Mesothelial cell of epicardium (in vitro differentiated cells): ENCODE results near the gene RHOJ. TPM values are rescaled to one million over a fixed set of nuclear protein-coding genes. Genes with fewer than 3 reads are reported as not detected.
"Not testable (repeated sequence)": the region's sequence is repeated elsewhere in the genome, so short reads cannot be mapped to it uniquely, and the experiment has no call there.

ENCODE experiments used
- DNase-seq, 2 experiments: peaks; one replicate each; pipeline ENCODE4 v3.0.0; 2021; ENCODE audit warnings: low spot score in 2 of 2; ENCODE audit not compliant: unreplicated experiment in 2 of 2
- H3K27ac Mint-ChIP-seq: 2 replicates; pipeline ENCODE4 v1.8.0; 2021; ENCODE audit warnings: mixed read lengths
- H3K27me3 Mint-ChIP-seq: 2 replicates; pipeline ENCODE4 v1.8.0; 2021; ENCODE audit warnings: low read depth, mixed read lengths
- H3K36me3 Mint-ChIP-seq: 2 replicates; pipeline ENCODE4 v1.8.0; 2021; ENCODE audit warnings: mixed read lengths
- H3K4me1 Mint-ChIP-seq: 2 replicates; pipeline ENCODE4 v1.8.0; 2021; ENCODE audit warnings: mixed read lengths
- H3K4me3 Mint-ChIP-seq: 2 replicates; pipeline ENCODE4 v1.8.0; 2021; ENCODE audit warnings: mild to moderate bottlenecking, moderate library complexity, mixed read lengths
- H3K9me3 Mint-ChIP-seq: 2 replicates; pipeline ENCODE4 v1.8.0; 2021; ENCODE audit warnings: mixed read lengths
- total RNA-seq: library from RNA; stranded (reverse); gene quantifications from 3 replicates; pipeline ENCODE4 v1.2.1, GENCODE V29; 2021
- TF ChIP-seq, protein P1 (sequence below): fragments of 200-600 bp; sonication (generic); IDR thresholded peaks from one replicate; pipeline ENCODE4 v1.5.0; 2021; ENCODE audit warnings: antibody characterized with exemption; ENCODE audit not compliant: unreplicated experiment

RHOJ gene
- total RNA-seq, result 12.3 to 15.7 TPM (median 15.2 TPM) in 3 replicates

DNA sequence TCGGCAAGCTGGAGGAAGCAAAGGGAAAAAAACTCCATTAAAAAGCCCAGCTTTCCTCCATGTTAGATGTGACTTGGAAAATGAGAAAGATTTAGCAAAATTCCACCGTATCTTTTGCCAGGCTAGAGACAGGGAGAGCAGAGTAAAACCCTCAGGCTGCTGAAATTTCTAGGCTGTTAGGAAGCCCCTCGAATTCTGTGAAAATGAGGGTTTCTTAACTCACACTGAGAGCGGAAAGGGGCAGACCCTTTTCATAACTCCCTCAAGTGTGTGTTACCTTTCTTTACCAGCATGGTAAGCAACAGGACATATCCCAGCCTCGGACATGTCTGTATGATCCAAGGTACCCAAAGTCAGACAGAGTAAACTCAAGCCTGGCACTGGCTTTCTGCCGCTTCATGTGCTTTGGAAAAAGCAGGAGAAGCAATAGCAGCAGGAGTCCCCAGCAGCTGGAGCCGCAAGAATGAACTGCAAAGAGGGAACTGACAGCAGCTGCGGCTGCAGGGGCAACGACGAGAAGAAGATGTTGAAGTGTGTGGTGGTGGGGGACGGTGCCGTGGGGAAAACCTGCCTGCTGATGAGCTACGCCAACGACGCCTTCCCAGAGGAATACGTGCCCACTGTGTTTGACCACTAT is at the start of gene RHOJ:
TSS of gene RHOJ (plus strand) at position 37 of the 637 bp plus-strand sequence. CDS start at position 464, 427 bp downstream.
- TF ChIP-seq, protein P1, sequence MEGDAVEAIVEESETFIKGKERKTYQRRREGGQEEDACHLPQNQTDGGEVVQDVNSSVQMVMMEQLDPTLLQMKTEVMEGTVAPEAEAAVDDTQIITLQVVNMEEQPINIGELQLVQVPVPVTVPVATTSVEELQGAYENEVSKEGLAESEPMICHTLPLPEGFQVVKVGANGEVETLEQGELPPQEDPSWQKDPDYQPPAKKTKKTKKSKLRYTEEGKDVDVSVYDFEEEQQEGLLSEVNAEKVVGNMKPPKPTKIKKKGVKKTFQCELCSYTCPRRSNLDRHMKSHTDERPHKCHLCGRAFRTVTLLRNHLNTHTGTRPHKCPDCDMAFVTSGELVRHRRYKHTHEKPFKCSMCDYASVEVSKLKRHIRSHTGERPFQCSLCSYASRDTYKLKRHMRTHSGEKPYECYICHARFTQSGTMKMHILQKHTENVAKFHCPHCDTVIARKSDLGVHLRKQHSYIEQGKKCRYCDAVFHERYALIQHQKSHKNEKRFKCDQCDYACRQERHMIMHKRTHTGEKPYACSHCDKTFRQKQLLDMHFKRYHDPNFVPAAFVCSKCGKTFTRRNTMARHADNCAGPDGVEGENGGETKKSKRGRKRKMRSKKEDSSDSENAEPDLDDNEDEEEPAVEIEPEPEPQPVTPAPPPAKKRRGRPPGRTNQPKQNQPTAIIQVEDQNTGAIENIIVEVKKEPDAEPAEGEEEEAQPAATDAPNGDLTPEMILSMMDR, result no peak
- H3K36me3 Mint-ChIP-seq, result no peaks in the 10 kb centered on the region
- peaks cover 5% of the 10 kb centered on the region for H3K4me1 Mint-ChIP-seq
- no peak within 1 kb of the TSS for H3K4me3 Mint-ChIP-seq
- peak within 1 kb of the TSS; percentile 21 for H3K27ac Mint-ChIP-seq
- H3K27me3 Mint-ChIP-seq, result no peaks in the 10 kb centered on the region
- peak in 1 of 2 experiments; percentile 45 for DNase-seq
- no peaks in the 10 kb centered on the region for H3K9me3 Mint-ChIP-seq

DNA sequence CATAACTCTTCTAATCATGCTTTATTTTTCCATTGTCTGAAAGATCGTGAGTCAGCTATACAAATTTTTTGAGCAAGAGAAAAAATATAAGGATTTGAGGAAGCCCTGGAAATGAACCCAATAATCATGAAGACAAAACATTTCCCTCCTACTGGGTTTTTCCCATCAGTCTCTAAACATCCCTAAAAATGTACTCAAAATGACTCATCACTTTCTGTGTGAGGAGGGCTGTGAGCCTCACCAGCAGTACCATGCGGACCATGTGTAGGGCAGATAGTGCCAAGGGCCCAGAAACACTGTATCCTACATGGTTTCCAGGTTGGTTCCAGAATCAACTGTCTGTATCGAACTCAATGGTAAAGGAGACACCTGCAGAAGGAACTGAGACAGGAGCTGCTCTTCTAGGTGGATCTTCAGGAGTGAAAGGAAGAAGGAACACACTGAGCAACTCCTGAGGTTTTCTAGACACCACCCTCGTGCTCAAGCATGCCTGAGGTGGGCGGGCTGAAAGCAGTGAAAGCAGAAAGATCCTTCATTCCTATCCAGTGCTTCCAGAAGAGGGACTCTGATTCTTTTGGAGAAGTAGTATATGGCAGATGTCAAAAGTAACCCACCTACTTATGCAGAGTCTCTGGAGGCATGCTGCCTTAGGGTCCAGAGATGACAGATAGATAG is 48.6 kb upstream of the RHOJ start:
- TF ChIP-seq, protein P1, result no peak
- peak overlapping the region; percentile 14 for H3K27ac Mint-ChIP-seq

DNA sequence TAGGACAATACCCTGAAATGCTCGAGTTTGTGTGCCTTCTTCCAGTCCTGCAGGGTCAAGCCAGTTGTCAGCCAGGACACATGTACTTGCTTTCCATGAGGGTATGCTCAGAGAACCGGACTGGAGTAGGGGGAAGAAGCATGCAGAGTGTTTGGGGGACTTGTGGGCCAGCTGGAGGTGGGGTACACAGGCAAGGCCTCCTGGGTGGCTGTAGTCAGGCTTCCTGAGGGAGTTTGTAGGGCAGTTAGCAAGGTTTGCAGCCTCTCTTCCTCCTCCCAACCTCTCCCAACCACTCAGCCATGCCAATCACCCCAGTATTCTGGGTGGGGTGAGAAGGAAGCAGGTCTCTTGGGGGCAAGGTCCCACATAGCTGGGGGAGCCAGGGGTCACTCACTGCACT is 47.0 kb upstream of the RHOJ start:
- Mint-ChIP-seq H3K27ac (no peak overlapping the region), H3K27me3 (no peaks in the 10 kb centered on the region), H3K36me3 (no peaks in the 10 kb centered on the region), H3K9me3 (no peaks in the 10 kb centered on the region), H3K4me3 (no peak overlapping the region), H3K4me1 (peaks cover 2% of the 10 kb centered on the region)
- no peak for DNase-seq
- TF ChIP-seq, protein P1, result no peak

More for the DNA sequence above, 48.6 kb upstream of the RHOJ start:
- no peaks in the 10 kb centered on the region for H3K27me3 Mint-ChIP-seq
- peaks cover 2% of the 10 kb centered on the region for H3K4me1 Mint-ChIP-seq
- no peaks in the 10 kb centered on the region for H3K9me3 Mint-ChIP-seq
- H3K4me3 Mint-ChIP-seq, result no peak overlapping the region
- no peaks in the 10 kb centered on the region for H3K36me3 Mint-ChIP-seq
- no peak for DNase-seq

DNA sequence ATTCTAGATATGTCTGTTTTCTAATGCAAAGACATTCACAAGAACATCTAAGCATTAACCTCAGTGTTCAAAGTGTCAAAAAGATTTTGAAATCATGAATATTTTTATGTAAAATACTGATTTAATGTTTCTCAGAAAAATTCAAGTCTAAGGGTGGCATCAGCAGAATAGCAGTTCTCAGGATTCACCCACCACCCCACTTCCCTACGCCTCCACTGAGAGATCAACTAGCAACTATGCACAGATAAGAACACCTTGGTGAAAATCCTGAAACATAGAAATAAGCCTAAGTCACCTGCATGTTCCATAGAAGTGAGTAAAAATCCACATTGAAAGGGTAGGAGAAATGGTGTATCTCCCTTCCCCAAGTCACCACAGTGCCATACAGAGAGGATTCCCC is 40.9 kb upstream of the RHOJ start:
- no peaks in the 10 kb centered on the region for H3K27me3 Mint-ChIP-seq
- no peak for DNase-seq
- H3K9me3 Mint-ChIP-seq, result peaks cover 5% of the 10 kb centered on the region
- peaks cover 3% of the 10 kb centered on the region for H3K36me3 Mint-ChIP-seq
- TF ChIP-seq, protein P1, result no peak
- no peak overlapping the region for H3K27ac Mint-ChIP-seq
- no peak overlapping the region for H3K4me3 Mint-ChIP-seq
- H3K4me1 Mint-ChIP-seq, result no peaks in the 10 kb centered on the region

DNA sequence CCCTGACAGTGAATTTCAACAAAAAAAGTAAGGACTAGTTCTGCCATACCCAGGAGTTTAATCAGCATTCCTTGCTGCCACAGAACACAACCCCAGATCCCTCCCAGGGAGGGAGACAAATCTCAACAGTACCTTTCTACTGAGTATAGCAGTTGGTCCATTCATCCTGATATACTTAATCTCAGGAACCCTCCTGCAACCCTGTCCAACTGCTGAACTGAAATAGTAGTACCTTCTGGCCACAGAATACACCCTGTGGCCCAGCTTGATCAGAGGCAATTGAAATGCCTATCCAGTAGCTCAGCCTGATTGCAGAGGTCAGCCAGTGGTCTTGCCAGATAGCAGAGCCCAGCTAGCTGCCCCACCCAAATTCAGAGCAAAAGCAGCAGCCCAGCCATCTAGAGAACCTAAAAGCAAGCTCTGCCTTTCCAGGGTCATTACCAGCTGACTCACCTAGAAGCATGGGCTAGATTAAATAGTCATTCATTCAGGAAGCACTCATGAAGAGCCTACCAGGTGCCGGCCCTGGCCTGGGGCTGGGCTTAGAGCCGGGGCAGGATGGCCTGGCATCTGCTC is 40.0 kb upstream of the RHOJ start:
- H3K27me3 Mint-ChIP-seq, result no peaks in the 10 kb centered on the region
- H3K36me3 Mint-ChIP-seq, result peaks cover 3% of the 10 kb centered on the region
- TF ChIP-seq, protein P1, result no peak
- DNase-seq, result no peak
- no peak overlapping the region for H3K4me3 Mint-ChIP-seq
- H3K27ac Mint-ChIP-seq, result no peak overlapping the region
- H3K4me1 Mint-ChIP-seq, result no peaks in the 10 kb centered on the region
- H3K9me3 Mint-ChIP-seq, result peaks cover 5% of the 10 kb centered on the region

DNA sequence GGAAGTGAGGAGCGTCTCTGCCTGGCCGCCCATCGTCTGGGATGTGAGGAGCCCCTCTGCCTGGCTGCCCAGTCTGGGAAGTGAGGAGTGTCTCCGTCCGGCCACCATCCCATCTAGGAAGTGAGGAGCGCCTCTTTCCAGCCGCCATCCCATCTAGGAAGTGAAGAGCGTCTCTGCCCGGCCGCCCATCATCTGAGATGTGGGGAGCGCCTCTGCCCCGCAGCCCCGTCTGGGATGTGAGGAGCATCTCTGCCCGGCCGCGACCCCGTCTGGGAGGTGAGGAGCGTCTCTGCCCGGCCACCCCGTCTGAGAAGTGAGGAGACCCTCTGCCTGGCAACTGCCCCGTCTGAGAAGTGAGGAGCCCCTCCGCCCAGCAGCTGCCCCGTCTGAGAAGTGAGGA is 39.0 kb upstream of the RHOJ start:
- not testable (repeated sequence) for H3K27me3 Mint-ChIP-seq, DNase-seq, H3K4me3 Mint-ChIP-seq, H3K27ac Mint-ChIP-seq, H3K36me3 Mint-ChIP-seq, H3K4me1 Mint-ChIP-seq, H3K9me3 Mint-ChIP-seq
